Occipital lobe (tissue), 2 donors: ENCODE results near the gene NSD2. TPM values are rescaled to one million over a fixed set of nuclear protein-coding genes. Genes with fewer than 3 reads are reported as not detected.
"Not testable (repeated sequence)": the region's sequence is repeated elsewhere in the genome, so short reads cannot be mapped to it uniquely, and the experiment has no call there.

Experiments used
- DNase-seq: peaks from one replicate; lab custom pipeline; 2025; lab: John Stamatoyannopoulos, UW
- total RNA-seq: library from RNA; depleted of rRNA; stranded (reverse); fragments of >200 nt; gene quantifications from one replicate; pipeline ENCODE4 v1.2.3, GENCODE V29; 2014

Gene NSD2
- total RNA-seq, 1 donor from 2014 or later: 105 TPM

DNA sequence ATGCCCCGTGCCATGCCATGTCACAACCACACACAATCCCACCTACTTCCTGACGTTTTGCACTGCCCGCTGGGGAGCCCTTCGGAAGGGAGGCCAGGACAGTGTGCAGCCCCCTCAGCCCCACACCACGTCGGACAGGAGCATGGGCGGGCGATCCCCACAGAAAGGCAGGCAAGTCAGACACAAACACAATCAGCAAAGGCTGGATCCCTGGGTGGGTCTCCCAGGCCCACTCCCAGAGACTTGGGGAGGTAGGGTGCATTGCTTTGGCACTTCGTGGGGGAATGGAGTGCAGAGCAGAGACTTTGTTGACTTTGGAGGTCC is 29.3 kb upstream of the NSD2 start:
- DNase-seq: no peak

DNA sequence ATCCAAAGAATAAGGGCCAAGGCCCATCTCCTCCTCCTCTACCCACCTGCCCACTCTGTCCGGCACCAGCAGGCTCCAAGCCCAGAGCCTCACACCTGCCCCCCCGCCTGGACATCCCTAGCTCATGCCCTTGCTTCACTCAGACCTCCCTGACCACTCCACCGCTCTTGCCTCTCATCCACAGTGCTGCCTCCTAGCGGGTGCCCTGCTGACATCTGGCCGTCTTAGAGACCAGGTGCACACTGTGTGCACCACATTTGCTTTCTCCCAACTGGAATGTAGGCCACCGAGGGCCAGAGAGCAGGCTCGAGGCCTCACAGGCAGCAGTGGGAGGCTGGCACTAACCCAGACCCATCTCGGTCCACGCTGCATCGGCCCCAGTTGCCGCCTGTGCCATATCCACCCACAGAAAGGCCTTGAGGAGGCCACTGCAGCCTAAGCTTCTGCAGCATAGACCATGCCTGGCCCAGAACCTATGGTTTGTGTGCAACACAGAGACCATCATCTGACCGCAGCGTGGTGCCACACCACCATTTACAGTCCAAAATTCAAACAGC is 28.8 kb upstream of the NSD2 start:
- no peak for DNase-seq

DNA sequence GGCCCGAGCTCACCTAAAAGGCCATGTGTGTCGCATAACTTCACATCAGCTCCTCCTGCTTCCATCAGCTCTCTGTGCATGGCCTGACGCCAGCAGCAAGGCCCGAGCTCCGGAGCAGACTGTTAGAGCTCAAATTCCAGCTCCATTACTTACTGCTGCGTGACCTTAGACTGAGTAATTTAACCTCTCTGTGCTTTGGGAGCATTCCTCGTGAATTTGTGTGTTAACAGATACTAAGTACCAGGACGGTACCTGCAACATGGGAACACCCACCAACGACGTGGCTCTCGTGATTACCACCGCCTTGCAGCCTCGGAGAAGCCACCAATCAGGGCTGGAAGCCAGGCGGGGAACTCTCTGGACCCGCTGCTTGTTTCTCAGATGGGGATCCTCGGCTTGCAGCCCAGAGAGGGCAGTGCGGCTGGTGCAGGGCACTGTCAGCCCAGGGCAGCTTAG is 28.2 kb upstream of the NSD2 start:
- no peak for DNase-seq

DNA sequence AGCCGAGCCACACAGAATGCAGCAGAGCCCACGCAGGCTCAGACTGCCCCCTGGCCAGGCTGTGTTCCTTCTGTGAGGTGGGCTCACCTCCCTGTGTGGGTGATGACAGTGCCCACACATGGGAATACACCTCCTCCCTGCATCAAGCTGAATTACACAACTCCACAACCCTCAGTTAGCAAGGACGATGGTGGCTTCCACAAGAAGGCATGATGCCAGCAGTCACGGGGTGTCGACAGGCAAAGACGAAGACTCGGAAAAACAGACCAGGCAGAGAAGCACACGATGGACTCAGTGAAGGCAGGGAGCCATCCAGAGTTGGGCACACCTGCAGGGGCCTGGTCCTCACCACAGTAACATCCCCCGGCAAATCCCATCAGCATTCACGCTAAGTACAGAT is 27.3 kb upstream of the NSD2 start:
- peak; percentile 46 for DNase-seq

DNA sequence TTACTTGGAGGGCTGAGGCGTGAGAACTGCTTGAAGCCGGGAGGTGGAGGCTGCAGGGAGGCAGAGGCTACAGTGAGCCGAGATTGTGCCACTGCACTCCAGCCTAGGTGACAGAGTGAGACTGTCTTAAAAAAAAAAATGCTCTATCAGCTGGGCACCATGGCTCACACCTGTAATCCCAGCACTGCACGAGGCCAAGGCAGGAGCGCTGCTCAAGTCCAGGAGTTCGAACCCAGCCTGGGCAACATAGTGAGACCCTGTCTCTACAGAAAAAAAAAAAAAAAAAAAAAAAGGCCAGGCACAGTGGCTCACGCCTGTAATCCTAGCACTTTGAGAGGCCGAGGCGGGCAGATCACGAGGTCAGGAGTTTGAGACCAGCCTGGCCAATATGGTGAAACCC is 26.6 kb upstream of the NSD2 start:
- DNase-seq: not testable (repeated sequence)

DNA sequence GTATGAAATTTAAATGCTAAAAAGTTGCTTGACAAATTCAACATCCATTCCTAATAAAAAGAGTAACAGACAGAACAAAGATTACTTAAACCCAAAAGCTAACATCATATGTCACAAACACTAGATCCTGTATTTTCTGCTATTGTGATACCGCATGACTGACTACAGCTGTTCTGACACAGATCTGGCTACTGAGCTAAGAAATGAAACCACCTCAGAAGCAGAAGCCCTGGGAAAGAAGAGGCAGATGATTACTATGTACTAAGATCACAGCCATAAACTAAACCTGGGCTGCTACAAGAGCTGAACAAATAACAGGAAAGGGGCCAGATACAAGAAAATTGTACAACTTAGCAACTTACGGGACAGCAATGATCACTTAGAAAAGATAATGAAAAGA is 24.6 kb upstream of the NSD2 start:
- no peak for DNase-seq

DNA sequence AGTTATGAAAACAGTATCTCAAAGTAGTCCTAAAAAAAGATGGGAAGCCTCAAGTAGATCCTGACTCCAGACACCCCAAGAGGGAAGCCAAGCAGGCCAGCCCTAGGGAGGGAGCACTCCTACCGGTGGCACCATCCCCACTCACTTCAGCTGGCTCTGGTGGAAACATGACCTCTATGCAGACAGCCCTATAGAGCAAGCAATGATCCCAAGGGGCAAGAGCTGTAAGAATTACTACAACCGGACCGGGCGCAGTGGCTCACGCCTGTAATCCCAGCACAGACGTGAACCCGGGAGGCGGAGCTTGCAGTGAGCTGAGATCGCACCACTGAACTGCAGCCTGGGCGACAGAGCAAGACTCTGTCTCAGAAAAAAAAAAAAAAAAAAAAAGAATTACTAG is 20.9 kb upstream of the NSD2 start:
- no peak for DNase-seq

DNA sequence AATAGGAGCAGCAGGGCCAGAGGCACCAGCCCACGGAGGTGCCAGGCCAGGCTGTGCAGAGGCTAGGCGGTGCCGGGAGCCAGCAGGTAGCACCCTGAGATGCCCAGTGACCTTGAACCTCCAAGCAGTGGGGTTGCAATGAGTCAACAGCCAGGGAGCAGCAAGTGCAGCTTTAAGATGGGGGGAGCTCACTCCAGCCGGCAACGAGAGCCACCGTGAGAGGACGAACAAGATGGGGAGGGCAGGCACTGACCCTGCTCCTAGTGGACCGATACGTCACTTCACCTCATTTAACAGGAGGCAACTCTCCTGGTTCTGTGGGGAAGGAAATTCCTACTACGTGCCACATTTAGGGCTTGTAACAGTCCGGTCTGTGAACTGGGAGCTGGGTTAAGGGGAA is 20.0 kb upstream of the NSD2 start:
- DNase-seq: no peak

DNA sequence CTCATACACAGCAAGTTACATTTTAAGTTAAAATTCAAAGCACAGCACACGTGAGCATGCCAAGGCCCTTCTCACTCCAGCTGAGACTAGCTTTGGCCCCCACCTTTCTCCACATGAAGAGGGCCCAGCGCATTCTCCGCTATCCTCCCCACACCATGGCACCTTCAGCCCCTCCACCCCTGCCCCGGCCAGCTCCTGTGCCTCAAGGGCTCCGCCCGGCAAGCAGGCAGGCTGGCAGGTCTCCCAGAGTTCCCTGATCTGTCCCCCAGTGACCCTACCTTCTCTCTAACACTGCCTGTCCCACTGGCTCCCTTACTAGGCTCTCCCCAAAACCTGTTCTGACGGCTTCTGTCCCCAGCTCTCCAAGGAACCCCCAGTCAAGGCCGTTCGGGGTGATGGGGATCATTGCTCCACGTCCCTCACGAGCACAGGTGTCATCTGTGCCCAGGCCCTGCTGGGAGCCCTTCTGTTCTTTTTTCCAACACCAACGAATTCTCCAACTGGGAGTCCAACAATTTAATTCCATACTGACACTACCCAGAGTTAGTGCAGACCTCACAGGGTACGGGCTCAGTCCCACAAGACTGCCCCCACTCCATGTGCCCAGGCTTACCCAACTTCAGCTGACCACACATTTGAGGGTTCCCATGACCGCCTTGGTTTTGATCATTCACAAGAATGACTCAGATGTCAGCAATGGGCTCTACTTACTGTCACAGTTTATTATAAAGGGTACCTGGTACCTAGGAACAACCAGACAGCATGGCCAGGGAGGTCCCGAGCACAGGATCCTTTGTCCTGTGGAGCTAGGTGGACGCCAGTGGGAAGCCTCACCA is 19.4 kb upstream of the NSD2 start:
- no peak for DNase-seq

DNA sequence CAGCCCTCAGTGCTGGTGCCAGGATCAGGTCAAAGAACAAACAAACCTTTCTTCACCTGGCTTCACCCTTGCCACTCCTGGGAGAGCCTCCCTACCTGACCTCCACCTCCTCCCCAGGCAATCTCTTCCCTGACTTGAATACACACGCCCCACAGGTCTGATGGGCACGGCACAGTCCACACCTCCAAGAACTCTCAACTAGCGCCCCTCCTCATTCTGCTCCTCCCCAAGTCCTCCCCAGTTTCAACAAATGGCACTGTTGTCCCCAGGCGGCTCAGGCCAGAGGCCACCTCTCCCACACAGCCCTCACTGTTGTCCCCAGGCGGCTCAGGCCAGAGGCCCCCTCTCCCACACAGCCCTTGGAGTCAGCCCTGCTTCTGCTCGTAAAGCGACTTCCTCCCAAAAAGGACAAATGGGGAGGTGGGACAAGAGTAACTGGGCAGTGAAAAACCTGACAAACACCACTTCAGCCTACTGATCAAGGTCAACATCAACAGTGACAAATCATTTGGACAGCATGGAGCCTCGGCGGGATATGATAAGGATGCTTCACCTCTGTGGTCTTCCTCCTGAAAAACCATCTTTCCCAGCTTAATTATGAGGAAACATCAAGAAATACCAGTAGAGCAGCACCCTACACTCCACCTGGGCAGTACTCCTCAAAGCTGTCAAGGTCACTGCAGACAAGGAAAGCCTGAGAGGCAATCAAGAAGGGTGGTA is 18.1 kb upstream of the NSD2 start:
- no peak for DNase-seq

DNA sequence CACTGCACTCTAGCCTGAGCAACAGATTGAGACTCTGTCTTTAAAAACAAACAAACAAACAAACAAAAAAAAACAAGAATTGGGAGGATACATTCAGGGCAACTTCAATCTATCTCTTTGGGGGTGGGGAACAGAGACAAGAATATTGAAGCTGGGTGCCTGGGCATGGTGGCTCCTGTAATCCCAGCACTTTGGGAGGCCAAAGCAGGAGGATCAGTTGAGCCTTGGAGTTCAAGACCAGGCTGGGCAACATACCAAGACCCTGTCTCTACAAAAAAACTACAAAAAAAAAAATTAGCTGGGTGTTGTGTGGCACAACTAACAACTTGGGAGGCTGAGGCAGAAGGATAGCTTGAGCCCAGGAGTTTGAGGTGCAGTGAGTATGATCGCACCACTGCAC is 16.4 kb upstream of the NSD2 start:
- no peak for DNase-seq

DNA sequence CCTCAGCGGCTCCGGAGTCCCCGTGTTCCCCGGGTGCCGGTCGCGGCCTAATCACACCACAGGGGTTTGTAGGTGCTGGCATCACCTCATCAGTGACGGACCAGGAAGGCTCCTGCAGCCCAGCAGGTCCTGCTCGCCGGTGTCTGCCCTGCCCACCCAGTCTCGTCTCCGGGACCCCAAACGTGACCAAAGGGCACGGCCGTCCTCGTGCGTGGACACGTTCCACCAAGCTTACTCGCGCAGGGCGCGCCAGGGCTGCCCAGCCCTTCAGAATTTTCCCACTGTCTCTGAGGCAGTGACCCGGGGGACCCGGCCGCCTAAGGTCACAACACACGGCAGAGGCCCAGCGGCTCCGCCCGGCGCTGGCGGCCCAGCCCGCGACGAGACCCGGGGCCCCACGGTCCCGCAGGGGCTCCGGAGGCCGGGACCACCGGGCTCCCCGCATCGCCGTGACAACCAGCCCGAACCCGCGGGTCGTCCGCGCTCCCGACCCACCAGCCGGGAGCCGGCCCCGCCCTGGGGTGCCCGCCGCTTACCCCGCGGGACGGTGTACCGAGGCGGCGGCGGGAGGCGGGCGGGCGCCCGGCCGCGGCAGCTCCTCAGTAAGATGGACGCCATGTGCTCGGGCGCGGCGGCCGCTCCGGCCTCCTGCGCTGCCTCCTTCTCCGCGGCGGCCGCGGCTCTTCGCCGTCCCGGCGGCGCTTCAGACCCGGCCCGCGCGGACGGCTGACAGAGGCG is 15.7 kb upstream of the NSD2 start:
- no peak for DNase-seq

DNA sequence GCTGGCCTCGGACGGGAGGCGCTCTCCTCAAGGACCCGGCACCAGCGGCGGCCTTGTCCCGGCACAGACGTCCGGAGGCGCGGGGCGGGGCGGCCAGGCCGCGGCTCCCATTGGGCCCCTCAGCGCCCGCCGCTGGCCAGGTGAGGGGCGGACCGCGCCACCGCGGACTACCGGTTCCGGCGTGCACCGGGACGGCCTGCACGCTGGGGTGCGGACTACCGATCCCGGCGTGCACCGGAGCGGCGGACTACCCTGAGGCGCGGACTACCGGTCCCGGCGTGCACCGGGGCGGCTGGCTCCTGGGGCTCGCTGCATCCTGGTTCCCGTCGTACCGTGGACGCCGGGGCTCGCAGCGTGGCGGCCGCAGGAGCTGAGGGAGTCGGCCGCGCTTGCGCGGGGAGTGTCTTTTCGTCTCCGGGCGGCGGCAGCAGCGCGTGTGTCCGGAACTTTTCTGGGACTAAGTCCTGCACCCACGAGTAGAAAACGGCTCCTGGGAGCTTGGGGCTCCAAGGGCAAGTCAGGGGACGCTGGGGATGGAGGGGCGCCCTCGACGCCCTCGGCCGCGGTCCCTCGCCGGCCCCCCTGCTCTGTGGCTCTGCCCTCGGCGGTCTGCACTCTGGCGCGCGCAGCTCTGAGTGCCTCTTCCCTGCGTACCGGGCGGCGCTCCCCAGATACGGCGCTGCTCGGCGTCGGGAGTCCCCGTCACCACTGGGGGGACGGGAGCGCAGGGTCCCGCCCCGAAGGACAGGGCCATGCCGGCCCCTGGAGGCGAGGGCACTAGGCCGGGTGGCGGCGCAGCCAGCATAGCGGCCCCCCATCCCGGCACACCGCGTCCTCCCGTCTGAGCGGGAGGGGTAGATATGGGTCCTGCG is 14.9 kb upstream of the NSD2 start, which contains the start of gene LETM1:
Gene LETM1, minus strand, starts transcription at position 86 of the 872 bp plus-strand sequence. CDS start 206 bp downstream, outside the sequence.
- peak; percentile 97 for DNase-seq

DNA sequence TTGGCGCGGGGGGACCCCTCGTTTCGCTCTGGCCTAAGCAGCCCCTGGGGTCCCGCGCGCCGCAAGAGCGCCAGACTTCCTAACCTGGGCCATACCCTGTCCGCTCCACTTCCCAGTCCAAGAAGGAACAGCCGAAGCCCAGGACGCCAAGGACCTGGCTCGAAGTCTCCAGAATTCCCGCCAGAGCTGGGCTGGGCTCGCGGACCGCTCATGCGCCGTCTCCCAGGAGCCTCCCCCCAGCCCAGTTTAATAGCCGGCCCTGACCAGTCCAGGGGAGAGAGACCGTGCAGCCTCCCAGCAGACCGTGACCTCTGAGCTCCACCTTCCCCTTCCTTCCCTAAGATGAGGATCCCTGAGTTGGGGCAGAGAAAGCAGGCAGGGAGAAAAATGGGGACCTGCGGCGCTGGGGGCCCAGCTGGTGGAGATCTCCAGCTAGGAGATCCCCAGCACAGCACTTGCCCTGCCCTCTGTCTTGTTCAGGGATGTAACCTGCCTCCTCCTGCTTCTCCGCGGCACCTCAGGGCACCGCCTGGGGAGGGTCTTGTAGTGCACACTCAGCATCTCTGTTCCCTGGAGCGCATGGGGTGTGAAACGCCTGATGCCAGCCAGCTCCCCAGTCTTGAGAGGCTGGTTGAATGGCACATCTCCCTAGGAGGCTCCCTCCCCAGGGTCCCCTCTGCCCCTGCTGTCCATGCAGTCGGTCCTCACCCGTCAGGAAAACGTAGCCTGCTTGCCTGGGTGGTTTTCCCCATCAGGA is 14.1 kb upstream of the NSD2 start:
- DNase-seq: no peak

DNA sequence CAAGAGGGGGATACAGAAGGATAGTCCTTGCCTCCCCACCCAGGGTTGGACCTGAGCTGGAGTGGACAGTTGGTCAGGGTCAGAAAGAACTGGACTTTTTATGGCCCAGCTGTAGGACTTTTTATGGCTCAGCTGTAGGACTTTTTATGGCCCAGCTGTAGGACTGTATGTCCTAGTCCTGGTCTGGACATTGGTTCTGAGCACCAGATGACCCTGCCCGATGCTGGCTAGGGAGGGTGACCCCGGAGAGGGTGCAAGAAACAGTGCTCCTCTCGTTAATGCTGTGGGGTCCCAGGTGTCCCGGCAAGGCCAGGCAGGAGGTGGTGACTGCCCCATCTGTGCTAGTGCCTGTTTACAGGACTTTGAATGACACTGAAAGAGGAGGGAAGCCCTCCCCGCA is 13.3 kb upstream of the NSD2 start:
- no peak for DNase-seq

DNA sequence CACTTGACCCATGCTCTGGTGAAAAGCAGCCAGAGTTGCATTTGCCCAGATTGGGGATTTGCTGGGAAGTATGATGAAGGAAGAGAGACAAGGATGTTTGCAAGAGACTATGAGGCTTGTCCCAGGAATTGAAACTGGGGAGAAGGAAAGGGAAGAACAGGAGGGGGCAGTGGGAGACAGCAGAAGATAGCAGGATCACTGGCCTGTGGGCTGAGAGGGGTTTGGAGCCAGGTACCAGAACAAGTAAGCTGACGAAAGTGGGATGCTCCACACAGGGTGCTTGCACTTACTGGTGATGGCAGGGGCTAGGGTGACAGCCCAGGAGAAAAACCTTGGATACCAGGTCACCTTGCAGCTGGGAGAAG is 11.8 kb upstream of the NSD2 start:
- no peak for DNase-seq

DNA sequence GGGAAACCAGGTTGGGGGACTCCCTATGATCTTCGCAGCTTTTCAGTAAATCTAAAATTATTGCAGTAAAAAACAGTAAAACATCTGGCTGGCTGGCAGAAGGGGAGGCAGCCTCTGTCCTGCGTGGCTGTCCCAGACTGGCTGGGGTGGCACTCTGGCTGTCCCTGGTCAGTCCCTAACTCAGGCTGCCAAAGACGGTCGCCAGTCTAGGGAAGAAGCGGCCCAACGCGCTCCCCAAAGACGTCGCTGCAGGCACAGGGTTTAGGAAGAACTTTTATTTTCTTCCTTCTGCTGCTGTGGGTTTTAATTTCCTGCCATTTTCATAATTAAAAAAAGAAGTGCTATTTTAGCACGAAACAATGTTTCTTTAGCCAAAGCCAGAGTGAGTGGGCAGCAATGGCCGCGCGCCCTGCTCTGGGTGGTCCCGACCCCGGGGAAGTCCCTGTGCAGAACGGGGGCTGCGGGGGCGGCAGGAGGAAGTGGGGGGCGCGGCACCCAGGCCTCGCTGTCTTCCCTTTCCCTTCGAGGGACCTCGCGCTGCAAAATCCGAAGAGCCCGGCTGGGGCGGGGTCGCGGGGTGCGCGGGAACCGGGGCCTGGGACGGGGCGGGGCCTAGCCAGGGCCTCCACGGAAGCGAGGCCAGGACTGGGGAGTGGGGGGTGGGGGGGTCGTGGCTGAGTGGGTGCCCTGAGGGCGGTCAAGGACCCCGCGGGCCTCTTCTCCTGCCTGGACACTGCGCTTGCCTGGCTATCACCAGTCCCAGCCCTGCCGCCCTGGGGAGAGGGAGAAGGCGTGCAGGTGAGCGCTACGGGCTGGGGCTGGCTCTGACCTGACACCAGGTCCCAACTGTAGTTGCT is 8.9 kb upstream of the NSD2 start:
- no peak for DNase-seq

DNA sequence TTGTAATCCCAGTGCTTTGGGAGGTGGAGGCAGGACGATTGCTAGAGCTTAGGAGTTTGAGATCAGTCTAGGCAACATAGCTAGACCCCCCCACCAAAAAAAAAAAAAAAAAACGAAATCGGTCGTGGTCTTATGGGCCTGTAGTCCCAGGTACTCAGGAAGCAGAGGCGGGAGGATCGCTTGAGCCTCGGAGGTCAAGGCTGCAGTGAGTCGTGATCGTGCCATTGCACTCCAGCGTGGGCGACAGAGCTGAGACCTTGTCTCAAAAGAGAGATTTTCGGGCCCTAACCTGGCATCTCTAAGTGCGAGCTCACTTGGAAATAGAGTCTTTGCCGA is 8.3 kb upstream of the NSD2 start:
- DNase-seq: no peak

DNA sequence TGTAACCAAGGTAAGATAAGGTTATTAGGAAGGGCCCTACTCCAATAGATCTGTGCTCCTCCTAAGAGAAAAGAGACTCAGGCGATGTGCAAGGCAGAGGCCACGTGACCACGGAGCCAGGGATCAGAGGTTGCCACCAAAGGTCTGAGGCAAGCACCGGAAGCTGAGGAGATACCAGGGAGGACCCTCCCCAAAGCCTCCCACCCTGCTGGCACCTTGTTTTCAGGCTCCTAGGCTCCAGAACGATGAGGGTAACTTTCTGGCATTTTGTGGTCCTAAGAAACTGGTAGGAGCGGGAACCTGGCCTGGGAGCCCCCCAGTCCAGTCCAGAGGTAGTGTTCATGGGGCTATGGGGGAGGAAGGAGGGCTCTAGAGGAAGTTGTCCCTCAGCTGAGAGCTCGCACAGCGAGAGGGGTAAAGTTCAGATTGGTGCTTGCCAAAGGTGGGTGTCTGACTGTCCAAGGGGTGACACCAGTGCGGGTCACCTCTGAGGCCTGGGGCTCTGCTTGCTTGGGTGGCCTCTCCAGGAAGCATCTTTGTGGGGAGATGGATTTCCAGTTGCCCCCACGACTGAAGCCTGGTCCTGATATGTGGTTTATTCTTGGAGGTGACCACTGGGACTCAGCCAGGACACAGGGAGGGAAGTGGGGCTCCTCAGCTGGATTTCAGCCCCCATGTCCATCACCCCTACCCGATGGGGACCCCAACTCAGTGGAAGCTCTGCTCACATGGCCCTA is 7.7 kb upstream of the NSD2 start:
- DNase-seq: no peak
